HEK293 (cell line): ENCODE measurements around the gene MFSD11.

ENCODE experiments used
- CTCF ChIA-PET: fragments of 350-600 bp; formaldehyde crosslinking; extraction: SDS; loops from one replicate; lab custom pipeline; 2021; ENCODE audit warnings: antibody characterized with exemption; lab: Yijun Ruan, JAX
- POLR2A ChIA-PET: fragments of 300-600 bp; formaldehyde crosslinking; extraction: SDS; loops from one replicate; lab custom pipeline; 2020; ENCODE audit warnings: antibody characterized with exemption, inconsistent platforms; lab: Yijun Ruan, JAX
- H3K27ac ChIP-seq: fragments of 200-500 bp; sonication (Bioruptor generic); 2 replicates; pipeline ENCODE4 v1.5.1; 2014; ENCODE audit warnings: low read depth, low read length, control low read depth, inconsistent platforms; ENCODE audit errors: extremely low read depth
- H3K36me3 ChIP-seq, 2 experiments: fragments of 200-500 bp in 1 of 2; sonication (Bioruptor generic) in 1 of 2; 1 replicate in 1 of 2; 2 replicates in 1 of 2; pipeline ENCODE4 v1.5.1; 2014 to 2017; ENCODE audit warnings: inconsistent platforms in 2 of 2, low read length in 2 of 2; ENCODE audit not compliant: control insufficient read depth in 2 of 2, insufficient read depth in 1 of 2
- H3K4me1 ChIP-seq: fragments of 200-500 bp; sonication (Bioruptor generic); 2 replicates; pipeline ENCODE4 v1.5.1; 2014; ENCODE audit warnings: mild to moderate bottlenecking, low read length, inconsistent platforms; ENCODE audit not compliant: control insufficient read depth, insufficient read depth
- H3K4me3 ChIP-seq: 2 replicates; pipeline ENCODE4 v1.5.1; 2011; ENCODE audit warnings: low read depth, mild to moderate bottlenecking, control low read depth, low read length, moderate library complexity
- H3K9me3 ChIP-seq: fragments of 200-500 bp; sonication (Bioruptor generic); 2 replicates; pipeline ENCODE4 v1.5.1; 2014; ENCODE audit warnings: low read depth, low read length, inconsistent platforms; ENCODE audit not compliant: control insufficient read depth, insufficient read depth
- BCL11B ChIP-seq: fragments of 450-650 bp; formaldehyde crosslinking; IDR thresholded peaks from 2 replicates; pipeline ENCODE4 v1.5.1; 2016; ENCODE audit warnings: low read depth, missing biosample characterization, missing genetic modification characterization
- EGR2 ChIP-seq: fragments of 450-650 bp; formaldehyde crosslinking; IDR thresholded peaks from 2 replicates; pipeline ENCODE4 v1.5.1; 2016; ENCODE audit warnings: low read depth, missing biosample characterization, missing genetic modification characterization
- KLF17 ChIP-seq: fragments of 450-650 bp; formaldehyde crosslinking; IDR thresholded peaks from 2 replicates; pipeline ENCODE4 v1.5.1; 2016; ENCODE audit warnings: missing biosample characterization, missing genetic modification characterization
- PRDM1 ChIP-seq: fragments of 450-650 bp; formaldehyde crosslinking; IDR thresholded peaks from 2 replicates; pipeline ENCODE4; 2016; ENCODE audit warnings: missing biosample characterization, missing genetic modification characterization
- REPIN1 ChIP-seq: fragments of 450-650 bp; formaldehyde crosslinking; IDR thresholded peaks from 2 replicates; pipeline ENCODE4 v1.5.1; 2017; ENCODE audit warnings: missing biosample characterization, missing genetic modification characterization, low read depth
- SP7 ChIP-seq: fragments of 450-650 bp; formaldehyde crosslinking; IDR thresholded peaks from 2 replicates; pipeline ENCODE4 v1.5.1; 2016; ENCODE audit warnings: missing biosample characterization, missing genetic modification characterization
- ZBTB1 ChIP-seq: fragments of 450-650 bp; formaldehyde crosslinking; IDR thresholded peaks from 2 replicates; pipeline ENCODE4 v1.5.1; 2016; ENCODE audit warnings: missing biosample characterization, missing genetic modification characterization
- ZBTB20 ChIP-seq: fragments of 450-650 bp; formaldehyde crosslinking; IDR thresholded peaks from 2 replicates; pipeline ENCODE4 v1.5.1; 2016; ENCODE audit warnings: missing biosample characterization, missing genetic modification characterization
- ZEB2 ChIP-seq: fragments of 450-650 bp; formaldehyde crosslinking; IDR thresholded peaks from 2 replicates; pipeline ENCODE4 v1.5.1; 2016; ENCODE audit warnings: missing biosample characterization, missing genetic modification characterization
- ZFP37 ChIP-seq: fragments of 450-650 bp; formaldehyde crosslinking; IDR thresholded peaks from 2 replicates; pipeline ENCODE4 v1.5.1; 2016; ENCODE audit warnings: missing biosample characterization, missing genetic modification characterization
- ZNF133 ChIP-seq: fragments of 450-650 bp; formaldehyde crosslinking; IDR thresholded peaks from 2 replicates; pipeline ENCODE4 v1.5.1; 2016; ENCODE audit warnings: missing biosample characterization, missing genetic modification characterization
- ZNF2 ChIP-seq: fragments of 450-650 bp; formaldehyde crosslinking; IDR thresholded peaks from 2 replicates; pipeline ENCODE4 v1.5.1; 2016; ENCODE audit warnings: missing biosample characterization, missing genetic modification characterization
- ZNF202 ChIP-seq: fragments of 450-650 bp; formaldehyde crosslinking; IDR thresholded peaks from 2 replicates; pipeline ENCODE4 v1.5.1; 2016; ENCODE audit warnings: missing biosample characterization, missing genetic modification characterization, borderline replicate concordance
- ZNF23 ChIP-seq: fragments of 450-650 bp; formaldehyde crosslinking; IDR thresholded peaks from 2 replicates; pipeline ENCODE4 v1.5.1; 2016; ENCODE audit warnings: missing biosample characterization, missing genetic modification characterization, borderline replicate concordance
- ZNF239 ChIP-seq: fragments of 450-650 bp; formaldehyde crosslinking; IDR thresholded peaks from 2 replicates; pipeline ENCODE4 v1.5.1; 2016; ENCODE audit warnings: missing biosample characterization, missing genetic modification characterization
- ZNF341 ChIP-seq: fragments of 450-650 bp; formaldehyde crosslinking; IDR thresholded peaks from 2 replicates; pipeline ENCODE4; 2016; ENCODE audit warnings: low read depth, missing biosample characterization, missing genetic modification characterization
- ZNF366 ChIP-seq: fragments of 450-650 bp; formaldehyde crosslinking; conservative IDR thresholded peaks from 2 replicates; pipeline ENCODE4 v1.5.1; 2016; ENCODE audit warnings: missing biosample characterization, missing genetic modification characterization
- ZNF391 ChIP-seq: fragments of 450-650 bp; formaldehyde crosslinking; IDR thresholded peaks from 2 replicates; pipeline ENCODE4 v1.5.1; 2016; ENCODE audit warnings: low read depth, missing biosample characterization, missing genetic modification characterization, borderline replicate concordance
- ZNF394 ChIP-seq: fragments of 450-650 bp; formaldehyde crosslinking; IDR thresholded peaks from 2 replicates; pipeline ENCODE4 v1.5.1; 2016; ENCODE audit warnings: missing biosample characterization, missing genetic modification characterization, mild to moderate bottlenecking, moderate library complexity, borderline replicate concordance
- ZNF426 ChIP-seq: fragments of 450-650 bp; formaldehyde crosslinking; IDR thresholded peaks from 2 replicates; pipeline ENCODE4 v1.5.1; 2017; ENCODE audit warnings: missing biosample characterization, missing genetic modification characterization, mild to moderate bottlenecking, inconsistent platforms, moderate library complexity
- ZNF501 ChIP-seq: fragments of 450-650 bp; formaldehyde crosslinking; IDR thresholded peaks from 2 replicates; pipeline ENCODE4 v1.5.1; 2016; ENCODE audit warnings: missing biosample characterization, missing genetic modification characterization
- ZNF521 ChIP-seq: fragments of 450-650 bp; formaldehyde crosslinking; IDR thresholded peaks from 2 replicates; pipeline ENCODE4 v1.5.1; 2017; ENCODE audit warnings: missing biosample characterization, mild to moderate bottlenecking, missing genetic modification characterization
- ZNF830 ChIP-seq: fragments of 450-650 bp; IDR thresholded peaks from 2 replicates; pipeline ENCODE4 v1.5.0; 2018; ENCODE audit warnings: missing biosample characterization, missing genetic modification characterization, low read depth, mild to moderate bottlenecking, moderate library complexity
- ZNF837 ChIP-seq: fragments of 450-650 bp; formaldehyde crosslinking; IDR thresholded peaks from 2 replicates; pipeline ENCODE4 v1.5.1; 2016; ENCODE audit warnings: missing biosample characterization, missing genetic modification characterization
- TF ChIP-seq, protein P1 (sequence below): fragments of 450-650 bp; formaldehyde crosslinking; IDR thresholded peaks from 2 replicates; pipeline ENCODE4 v1.5.1; 2017; ENCODE audit warnings: missing biosample characterization, missing genetic modification characterization

MFSD11 gene

DNA sequence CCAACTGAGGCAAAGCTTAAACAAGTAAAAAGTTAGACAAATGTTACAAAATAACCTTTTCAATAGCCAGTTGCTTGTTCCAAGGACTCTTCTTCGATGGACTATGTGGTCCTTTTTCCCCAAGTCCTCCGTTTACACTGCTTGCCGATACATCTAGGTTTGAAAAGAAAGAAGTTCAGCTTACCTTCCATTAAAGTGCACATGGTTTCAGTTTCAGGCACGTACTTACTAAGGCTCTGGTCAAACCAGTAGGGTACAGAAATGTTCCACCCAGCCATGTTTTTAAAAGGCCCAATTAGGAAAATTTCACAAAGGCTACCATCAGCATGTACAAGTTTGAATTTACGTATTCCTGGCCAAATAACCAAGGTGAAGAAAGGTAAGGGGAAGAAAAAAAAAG is 2.9 kb upstream of the MFSD11 start:
- Histone ChIP-seq H3K27ac (peak overlapping the region; percentile 11; the same call in 1 of the 2 replicates), H3K36me3 (peaks cover 40 to 59% of the 10 kb centered on the region in 2 experiments), H3K4me1 (peaks cover 15% of the 10 kb centered on the region), H3K9me3 (no peaks in the 10 kb centered on the region), H3K4me3 (peak overlapping the region; percentile 67)
- TF ChIP-seq ZNF521 (tag by site-specific recombination) (no peak), PRDM1 (0 out of 2 replicates have a peak, but pooled peaks have one; percentile 4), ZNF2 (peak; percentile 68; the same call in 1 of the 2 replicates)
- CTCF ChIA-PET, result interaction anchor here (0.6 to 2.0 kb wide), 6 partner anchors 8 to 234 kb away, joined by 3 to 6 read pairs (median 4); partner anchors contain the start of genes JMJD6 and METTL23
- POLR2A ChIA-PET, result interaction anchor here (0.7 to 4.8 kb wide), 4 partner anchors 9 to 18 kb away, joined by 3 to 68 read pairs (median 6); partner anchors contain the start of genes JMJD6 and METTL23

GRCh38 chr17:76735586-76736348 is 2.2 kb upstream of the MFSD11 start:
- Histone ChIP-seq H3K4me3 (peak overlapping the region; percentile 67), H3K27ac (peak overlapping the region; percentile 99), H3K9me3 (no peaks in the 10 kb centered on the region), H3K36me3 (peaks cover 40 to 55% of the 10 kb centered on the region in 2 experiments), H3K4me1 (peaks cover 19% of the 10 kb centered on the region)
- TF ChIP-seq ZNF2 (peak; percentile 72; the same call in 1 of the 2 replicates), ZNF394 (tag by site-specific recombination) (peak; percentile 37; the same call in 1 of the 2 replicates), ZBTB20 (peak; percentile 4; the same call in 1 of the 2 replicates), ZFP37 (tag by site-specific recombination) (peak; percentile 85; the same call in 1 of the 2 replicates), SP7 (tag by site-specific recombination) (peak; percentile 46; the same call in 1 of the 2 replicates), ZNF202 (tag by site-specific recombination) (no peak), ZNF341 (no peak), ZEB2 (peak; percentile 76), REPIN1 (no peak), ZNF391 (tag by site-specific recombination) (0 out of 2 replicates have a peak, but pooled peaks have one; percentile 30), ZNF239 (no peak), ZNF501 (tag by site-specific recombination) (peak; percentile 72), KLF17 (tag by site-specific recombination) (0 out of 2 replicates have a peak, but pooled peaks have one; percentile 71)
- TF ChIP-seq, protein P1, sequence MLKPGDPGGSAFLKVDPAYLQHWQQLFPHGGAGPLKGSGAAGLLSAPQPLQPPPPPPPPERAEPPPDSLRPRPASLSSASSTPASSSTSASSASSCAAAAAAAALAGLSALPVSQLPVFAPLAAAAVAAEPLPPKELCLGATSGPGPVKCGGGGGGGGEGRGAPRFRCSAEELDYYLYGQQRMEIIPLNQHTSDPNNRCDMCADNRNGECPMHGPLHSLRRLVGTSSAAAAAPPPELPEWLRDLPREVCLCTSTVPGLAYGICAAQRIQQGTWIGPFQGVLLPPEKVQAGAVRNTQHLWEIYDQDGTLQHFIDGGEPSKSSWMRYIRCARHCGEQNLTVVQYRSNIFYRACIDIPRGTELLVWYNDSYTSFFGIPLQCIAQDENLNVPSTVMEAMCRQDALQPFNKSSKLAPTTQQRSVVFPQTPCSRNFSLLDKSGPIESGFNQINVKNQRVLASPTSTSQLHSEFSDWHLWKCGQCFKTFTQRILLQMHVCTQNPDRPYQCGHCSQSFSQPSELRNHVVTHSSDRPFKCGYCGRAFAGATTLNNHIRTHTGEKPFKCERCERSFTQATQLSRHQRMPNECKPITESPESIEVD (tag by site-specific recombination), result no peak
- CTCF ChIA-PET, result interaction anchor here (0.6 to 2.0 kb wide), 8 partner anchors 9 to 272 kb away, joined by 3 to 6 read pairs (median 4); partner anchors contain the start of genes JMJD6 and METTL23
- POLR2A ChIA-PET, result interaction anchor here (0.5 to 4.8 kb wide), 5 partner anchors 10 to 173 kb away, joined by 3 to 68 read pairs (median 7); partner anchors contain the start of genes JMJD6 and METTL23

GRCh38 chr17:76736349-76737081 is 1.4 kb upstream of the MFSD11 start:
- Histone ChIP-seq H3K4me1 (peaks cover 19% of the 10 kb centered on the region), H3K36me3 (peaks cover 43 to 55% of the 10 kb centered on the region in 2 experiments), H3K4me3 (peak overlapping the region; percentile 67), H3K9me3 (no peaks in the 10 kb centered on the region), H3K27ac (peak overlapping the region; percentile 99)
- ChIA-PET CTCF (interaction anchor here (2.0 kb wide), 1 partner anchor 10 kb away, joined by 6 read pairs; the partner anchor contains the start of genes JMJD6 and METTL23), POLR2A (interaction anchor here (0.5 to 4.8 kb wide), 12 partner anchors 10 to 179 kb away, joined by 3 to 68 read pairs (median 8); partner anchors contain the start of genes JMJD6 and METTL23)
- no peak for TF ChIP-seq ZNF23 (tag by site-specific recombination)
- no peak for TF ChIP-seq ZNF366 (tag by site-specific recombination)
- peak; percentile 72 for TF ChIP-seq EGR2 (tag by site-specific recombination)
- 0 out of 2 replicates have a peak, but pooled peaks have one; percentile 63 for TF ChIP-seq ZNF837 (tag by site-specific recombination)
- TF ChIP-seq PRDM1, result no peak
- peak; percentile 20; the same call in 1 of the 2 replicates for TF ChIP-seq BCL11B
- TF ChIP-seq ZNF830 (tag by site-specific recombination), result no peak
- no peak; the same call in 1 of the 2 replicates for TF ChIP-seq ZNF133 (tag by site-specific recombination)
- peak; percentile 74; the same call in 1 of the 2 replicates for TF ChIP-seq ZBTB1
- TF ChIP-seq ZNF426 (tag by site-specific recombination), result 0 out of 2 replicates have a peak, but pooled peaks have one; percentile 4
